ENCODE measurements around the gene DCAF8L2. TPM values are rescaled to one million over a fixed set of nuclear protein-coding genes. Genes with fewer than 3 reads are reported as not detected.
"Not testable (repeated sequence)": the region's sequence is repeated elsewhere in the genome, so short reads cannot be mapped to it uniquely, and the experiment has no call there.

DCAF8L2 gene
- total and polyA plus RNA-seq, 2 donors, result not detected

- Histone ChIP-seq H3K4me1 (ENCODE audit: insufficient read depth) (no peaks in the 10 kb centered on the region), H3K36me3 (ENCODE audit: insufficient read depth) (no peaks in the 10 kb centered on the region), H3K4me3 (ENCODE audit: low read depth, low read length) (no peak overlapping the region), H3K27ac (ENCODE audit: low read depth) (no peak overlapping the region)
- no peak for DNase-seq (ENCODE audit: extremely low spot score)
- 71% methylated on average over 2 of the region's 2 CpGs for WGBS
These were observed 125.5 kb downstream of the DCAF8L2 start for GRCh38 chrX:27715610-27716009.

GRCh38 chrX:27728291-27728690, 138.1 kb downstream of the DCAF8L2 start:
- no peak for DNase-seq (ENCODE audit: extremely low spot score)
- Histone ChIP-seq H3K36me3 (ENCODE audit: insufficient read depth) (no peaks in the 10 kb centered on the region), H3K4me3 (ENCODE audit: low read depth, low read length) (no peak overlapping the region), H3K4me1 (ENCODE audit: insufficient read depth) (no peaks in the 10 kb centered on the region), H3K27ac (ENCODE audit: low read depth) (no peak overlapping the region)
- 76% methylated on average over 3 of the region's 3 CpGs for WGBS

- no peak overlapping the region for H3K4me3 ChIP-seq (ENCODE audit: low read depth, low read length)
- H3K4me1 ChIP-seq (ENCODE audit: insufficient read depth), result no peaks in the 10 kb centered on the region
- H3K27ac ChIP-seq (ENCODE audit: low read depth), result no peak overlapping the region
- DNase-seq (ENCODE audit: extremely low spot score), result no peak
- WGBS, result 96% methylated on average over 5 of the region's 5 CpGs
- no peaks in the 10 kb centered on the region for H3K36me3 ChIP-seq (ENCODE audit: insufficient read depth)
These were observed 141.8 kb downstream of the DCAF8L2 start for GRCh38 chrX:27731962-27732361.

- WGBS, result 93% methylated on average over 3 of the region's 3 CpGs
- Histone ChIP-seq H3K36me3 (ENCODE audit: insufficient read depth) (no peaks in the 10 kb centered on the region), H3K4me3 (ENCODE audit: low read depth, low read length) (no peak overlapping the region), H3K27ac (ENCODE audit: low read depth) (no peak overlapping the region), H3K4me1 (ENCODE audit: insufficient read depth) (no peaks in the 10 kb centered on the region)
- no peak for DNase-seq (ENCODE audit: extremely low spot score)
These were observed 145.8 kb downstream of the DCAF8L2 start for GRCh38 chrX:27735914-27736313.

GRCh38 chrX:27740933-27741332, 150.8 kb downstream of the DCAF8L2 start:
- H3K4me1 ChIP-seq (ENCODE audit: insufficient read depth), result no peaks in the 10 kb centered on the region
- WGBS, result 94% methylated on average over 5 of the region's 5 CpGs
- no peak overlapping the region for H3K4me3 ChIP-seq (ENCODE audit: low read depth, low read length)

GRCh38 chrX:27743521-27743920, 153.4 kb downstream of the DCAF8L2 start:
- H3K36me3 ChIP-seq (ENCODE audit: insufficient read depth); H3K4me3 ChIP-seq (ENCODE audit: low read depth, low read length); H3K4me1 ChIP-seq (ENCODE audit: insufficient read depth); DNase-seq (ENCODE audit: extremely low spot score); H3K27ac ChIP-seq (ENCODE audit: low read depth): not testable (repeated sequence)
- 96% methylated on average over 9 of the region's 9 CpGs for WGBS

More at GRCh38 chrX:27740933-27741332, 150.8 kb downstream of the DCAF8L2 start:
- no peak for DNase-seq (ENCODE audit: extremely low spot score)
- Histone ChIP-seq H3K36me3 (ENCODE audit: insufficient read depth) (no peaks in the 10 kb centered on the region), H3K27ac (ENCODE audit: low read depth) (no peak overlapping the region)

- DNase-seq (ENCODE audit: extremely low spot score), result no peak
- Histone ChIP-seq H3K27ac (ENCODE audit: low read depth) (no peak overlapping the region), H3K4me3 (ENCODE audit: low read depth, low read length) (no peak overlapping the region), H3K36me3 (ENCODE audit: insufficient read depth) (no peaks in the 10 kb centered on the region), H3K4me1 (ENCODE audit: insufficient read depth) (no peaks in the 10 kb centered on the region)
- WGBS, result 96% methylated on average over 10 of the region's 10 CpGs
These were observed 156.4 kb downstream of the DCAF8L2 start for GRCh38 chrX:27746516-27746915.

GRCh38 chrX:27750298-27750697, 160.2 kb downstream of the DCAF8L2 start:
- WGBS, result 48% methylated on average over 2 of the region's 2 CpGs
- not testable (repeated sequence) for H3K4me3 ChIP-seq (ENCODE audit: low read depth, low read length); H3K4me1 ChIP-seq (ENCODE audit: insufficient read depth); DNase-seq (ENCODE audit: extremely low spot score); H3K36me3 ChIP-seq (ENCODE audit: insufficient read depth); H3K27ac ChIP-seq (ENCODE audit: low read depth)

GRCh38 chrX:27751976-27752375, 161.8 kb downstream of the DCAF8L2 start:
- H3K27ac ChIP-seq (ENCODE audit: low read depth), result no peak overlapping the region
- no peaks in the 10 kb centered on the region for H3K36me3 ChIP-seq (ENCODE audit: insufficient read depth)
- H3K4me1 ChIP-seq (ENCODE audit: insufficient read depth), result peaks cover 1% of the 10 kb centered on the region
- DNase-seq (ENCODE audit: extremely low spot score), result no peak
- no peak overlapping the region for H3K4me3 ChIP-seq (ENCODE audit: low read depth, low read length)
- WGBS, result 49% methylated on average over 2 of the region's 2 CpGs

GRCh38 chrX:27765718-27766117, 175.6 kb downstream of the DCAF8L2 start:
- 89% methylated on average over 12 of the region's 12 CpGs for WGBS
- H3K4me3 ChIP-seq (ENCODE audit: low read depth, low read length), result no peak overlapping the region
- no peak overlapping the region for H3K27ac ChIP-seq (ENCODE audit: low read depth)
- no peaks in the 10 kb centered on the region for H3K36me3 ChIP-seq (ENCODE audit: insufficient read depth)
- H3K4me1 ChIP-seq (ENCODE audit: insufficient read depth), result no peaks in the 10 kb centered on the region
- DNase-seq (ENCODE audit: extremely low spot score), result no peak

- Histone ChIP-seq H3K4me3 (ENCODE audit: low read depth, low read length) (no peak overlapping the region), H3K27ac (ENCODE audit: low read depth) (no peak overlapping the region), H3K4me1 (ENCODE audit: insufficient read depth) (no peaks in the 10 kb centered on the region), H3K36me3 (ENCODE audit: insufficient read depth) (no peaks in the 10 kb centered on the region)
- DNase-seq (ENCODE audit: extremely low spot score), result no peak
These were observed 177.2 kb downstream of the DCAF8L2 start for GRCh38 chrX:27767387-27767786.

- Histone ChIP-seq H3K36me3 (ENCODE audit: insufficient read depth) (no peaks in the 10 kb centered on the region), H3K4me3 (ENCODE audit: low read depth, low read length) (no peak overlapping the region), H3K4me1 (ENCODE audit: insufficient read depth) (no peaks in the 10 kb centered on the region), H3K27ac (ENCODE audit: low read depth) (no peak overlapping the region)
- no peak for DNase-seq (ENCODE audit: extremely low spot score)
- 93% methylated on average over 2 of the region's 2 CpGs for WGBS
These were observed 185.8 kb downstream of the DCAF8L2 start for GRCh38 chrX:27775984-27776383.

GRCh38 chrX:27796640-27797257, 206.6 kb downstream of the DCAF8L2 start:
- 62% methylated on average over 6 of the region's 6 CpGs for WGBS
- no peak overlapping the region for H3K27ac ChIP-seq (ENCODE audit: low read depth)
- H3K4me1 ChIP-seq (ENCODE audit: insufficient read depth), result no peaks in the 10 kb centered on the region
- H3K36me3 ChIP-seq (ENCODE audit: insufficient read depth), result no peaks in the 10 kb centered on the region
- no peak for DNase-seq (ENCODE audit: extremely low spot score)
- no peak overlapping the region for H3K4me3 ChIP-seq (ENCODE audit: low read depth, low read length)

- 74% methylated on average over 1 of the region's 1 CpG for WGBS
- Histone ChIP-seq H3K27ac (ENCODE audit: low read depth) (no peak overlapping the region), H3K4me3 (ENCODE audit: low read depth, low read length) (no peak overlapping the region), H3K4me1 (ENCODE audit: insufficient read depth) (no peaks in the 10 kb centered on the region), H3K36me3 (ENCODE audit: insufficient read depth) (no peaks in the 10 kb centered on the region)
- DNase-seq (ENCODE audit: extremely low spot score), result no peak
These were observed 207.4 kb downstream of the DCAF8L2 start for GRCh38 chrX:27797575-27797974.

All from urinary bladder (tissue), 4 donors.